Measurements from ENCODE around the gene RASA2.
"Not testable (repeated sequence)": the region's sequence is repeated elsewhere in the genome, so short reads cannot be mapped to it uniquely, and the experiment has no call there.

RASA2 gene

DNA sequence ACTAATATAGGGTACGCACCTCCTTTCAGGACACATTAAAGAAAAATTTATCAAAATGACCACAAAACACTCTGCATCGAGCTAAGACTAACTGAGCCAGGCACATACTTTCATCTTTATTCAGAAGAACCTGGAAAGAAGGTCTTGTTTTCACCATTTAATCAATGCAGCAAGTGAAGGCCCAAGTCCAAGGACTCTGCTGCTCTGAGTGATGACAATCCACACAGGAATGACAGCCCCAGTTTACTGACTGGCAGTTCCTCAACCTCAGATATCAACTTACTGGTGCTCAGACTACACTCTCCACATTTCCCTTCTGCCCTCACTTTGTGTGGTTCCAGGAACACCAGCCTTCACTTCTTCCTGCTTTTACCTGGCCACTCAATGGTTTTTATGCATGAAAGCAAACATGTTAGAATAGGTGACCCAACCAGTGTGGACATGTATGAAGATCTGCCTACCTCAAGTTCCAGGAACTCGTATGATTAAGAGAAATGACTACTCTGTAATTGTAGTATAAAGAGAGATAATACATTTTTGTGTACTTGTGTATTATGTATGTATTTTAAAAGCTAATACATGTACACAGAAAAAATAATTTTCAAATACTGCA, 29.1 kb upstream of the RASA2 start:
- no peak for DNase-seq

DNA sequence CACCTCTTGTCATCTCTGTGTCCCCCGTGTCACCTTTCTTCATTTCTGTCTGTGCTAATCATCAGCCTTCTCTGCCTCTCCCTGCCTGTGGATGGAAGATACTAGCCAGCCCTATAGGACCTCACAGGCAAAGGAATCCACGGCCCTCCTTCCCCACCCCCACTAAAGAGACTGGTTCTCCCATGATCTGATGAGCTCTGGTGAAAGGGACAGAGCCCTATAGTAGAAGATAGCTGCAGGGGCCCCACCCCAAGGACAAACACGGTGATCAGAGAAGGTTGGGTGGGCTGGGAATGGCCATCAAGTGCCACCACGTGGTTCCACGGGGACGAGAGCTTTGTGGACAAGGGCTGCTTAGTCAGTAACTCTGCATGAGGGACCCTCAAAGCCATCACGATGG, 27.8 kb upstream of the RASA2 start:
- DNase-seq: no peak

DNA sequence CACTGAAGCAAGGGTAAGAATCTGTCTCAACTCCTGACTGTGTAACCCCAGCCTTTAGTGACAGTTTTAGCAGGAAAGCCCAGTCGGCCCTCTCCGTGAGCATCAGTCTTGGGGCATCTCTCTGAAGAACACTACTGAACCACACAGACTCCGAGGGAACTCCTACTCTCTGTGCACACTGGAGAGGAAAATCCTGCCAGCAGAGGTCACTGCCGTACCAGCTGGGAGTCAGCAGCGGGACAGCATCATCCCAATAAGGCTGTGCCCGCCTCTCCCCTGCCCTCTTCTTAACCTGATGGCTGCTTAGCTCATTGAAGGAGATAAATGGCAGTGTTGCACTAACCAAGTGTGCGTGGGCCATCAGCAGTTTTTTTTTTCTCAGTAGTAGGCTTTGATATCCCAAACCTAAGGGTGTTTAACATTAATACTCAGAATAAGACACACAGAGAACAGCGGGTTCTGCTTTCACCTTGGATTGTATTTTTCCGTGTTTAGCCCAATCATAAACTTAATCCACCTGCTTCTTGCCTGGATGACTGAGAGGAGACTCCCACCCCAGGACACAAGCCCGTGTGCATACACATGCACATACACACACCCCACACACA, 26.6 kb upstream of the RASA2 start:
- peak; percentile 95 for DNase-seq

DNA sequence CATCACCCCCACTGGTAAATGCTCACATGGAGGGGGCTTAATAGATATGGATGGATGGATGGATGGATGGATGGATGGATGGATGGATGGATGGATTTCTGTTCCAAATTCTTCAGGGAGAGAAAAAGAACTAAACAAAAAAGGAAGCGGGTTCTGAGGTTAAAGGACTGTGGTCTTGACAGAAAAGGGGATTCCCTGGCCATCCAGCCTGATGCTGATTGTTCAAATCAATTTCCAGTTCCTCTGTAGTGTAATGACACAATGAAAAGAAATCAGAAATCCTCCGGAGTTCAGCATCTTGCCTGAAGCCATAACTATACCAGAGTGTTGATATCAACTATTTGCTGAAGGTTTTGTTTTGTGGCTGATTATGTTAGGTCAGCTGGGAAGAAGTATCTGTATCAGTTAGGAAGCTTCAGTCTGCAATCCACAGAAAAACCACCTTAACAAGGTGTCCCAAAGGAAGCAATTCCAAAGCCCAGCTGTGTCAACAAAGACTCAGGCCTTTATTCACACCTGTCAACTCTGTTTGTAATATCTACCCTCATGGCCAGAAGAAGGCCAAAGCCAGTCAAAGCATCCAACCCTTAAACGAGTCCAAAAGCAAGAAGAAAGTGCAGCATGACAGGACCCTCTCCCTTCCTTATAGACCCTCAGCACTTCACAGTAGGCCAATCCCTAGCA, 24.5 kb upstream of the RASA2 start:
- DNase-seq: no peak

DNA sequence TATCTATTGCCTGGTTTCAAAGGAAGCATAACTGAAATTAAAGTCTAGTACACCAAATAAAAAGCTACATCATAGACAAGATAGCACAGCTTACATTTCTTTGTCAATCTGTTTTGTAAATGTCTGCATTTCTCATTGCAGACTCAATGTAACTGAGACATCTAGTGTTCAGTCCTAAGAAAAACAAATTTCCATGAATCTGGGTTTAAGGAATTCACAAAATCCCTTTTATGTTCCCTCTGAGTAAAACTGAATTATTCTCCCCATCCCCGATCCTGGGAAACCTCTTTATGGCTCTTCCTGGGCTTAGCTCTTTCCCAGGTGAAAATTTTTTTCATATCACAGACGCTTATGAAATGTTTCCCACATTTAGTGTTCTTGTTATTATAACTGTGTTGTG, 21.6 kb upstream of the RASA2 start:
- DNase-seq: no peak

DNA sequence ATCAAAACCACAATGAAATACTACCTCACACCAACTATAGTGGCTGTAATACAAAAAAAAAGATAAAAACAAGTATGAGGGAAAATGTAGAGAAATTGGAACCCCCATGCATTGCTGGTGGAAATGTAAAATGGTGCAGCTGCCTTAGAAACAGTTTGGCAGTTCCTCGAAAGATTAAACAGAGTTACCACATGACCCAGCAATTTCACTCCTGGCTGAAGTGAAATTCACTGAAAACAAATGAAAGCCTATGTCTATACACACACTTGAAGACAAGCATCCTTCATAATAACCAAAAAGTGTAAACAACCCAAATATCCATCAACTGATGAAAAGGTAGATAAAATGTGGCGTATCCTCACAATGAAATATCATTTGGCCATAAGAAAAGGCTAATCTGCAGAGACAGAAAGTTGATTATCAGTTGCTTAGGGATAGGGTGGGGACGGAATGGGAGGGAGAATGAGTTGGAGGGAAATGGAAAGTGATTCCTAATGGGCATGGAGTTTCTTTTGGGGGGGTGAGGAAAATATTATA, 20.1 kb upstream of the RASA2 start:
- no peak for DNase-seq

DNA sequence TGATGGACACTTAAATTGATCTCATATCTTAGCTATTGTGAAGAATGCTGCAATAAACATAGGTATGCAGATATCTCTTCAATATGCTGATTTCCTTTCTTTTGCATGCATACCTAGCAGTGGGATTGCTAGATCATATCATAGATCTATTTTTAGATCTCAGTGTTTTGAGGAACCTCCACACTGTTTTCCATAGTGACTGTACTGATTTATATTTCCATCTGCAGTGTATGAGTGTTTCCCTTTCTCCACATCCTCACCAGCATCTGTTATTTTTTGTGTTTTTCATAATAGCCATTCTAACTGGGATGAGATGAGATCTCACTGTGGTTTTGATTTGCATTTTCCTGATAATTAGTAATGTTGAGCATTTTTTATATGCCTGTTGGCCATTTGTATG, 17.1 kb upstream of the RASA2 start:
- DNase-seq: no peak

DNA sequence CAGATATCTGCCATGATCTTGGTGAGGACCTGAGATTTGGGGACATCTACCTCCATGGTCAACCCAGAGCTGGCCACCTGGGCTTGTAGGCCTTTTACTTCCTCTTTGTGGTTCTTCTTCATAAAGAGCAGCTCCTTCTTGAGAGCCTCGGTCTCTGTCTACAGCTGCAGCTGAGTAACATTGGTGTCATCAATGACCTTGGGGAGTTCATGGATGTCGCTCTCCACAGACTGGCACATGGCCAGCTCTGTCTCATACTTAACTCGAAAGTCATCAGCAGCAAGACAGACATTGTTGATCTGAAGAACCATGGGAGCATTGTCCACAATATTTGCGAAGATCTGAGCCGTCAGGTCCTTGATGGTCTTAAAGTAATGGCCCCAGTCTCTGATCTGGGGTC, 15.7 kb upstream of the RASA2 start:
- no peak for DNase-seq

DNA sequence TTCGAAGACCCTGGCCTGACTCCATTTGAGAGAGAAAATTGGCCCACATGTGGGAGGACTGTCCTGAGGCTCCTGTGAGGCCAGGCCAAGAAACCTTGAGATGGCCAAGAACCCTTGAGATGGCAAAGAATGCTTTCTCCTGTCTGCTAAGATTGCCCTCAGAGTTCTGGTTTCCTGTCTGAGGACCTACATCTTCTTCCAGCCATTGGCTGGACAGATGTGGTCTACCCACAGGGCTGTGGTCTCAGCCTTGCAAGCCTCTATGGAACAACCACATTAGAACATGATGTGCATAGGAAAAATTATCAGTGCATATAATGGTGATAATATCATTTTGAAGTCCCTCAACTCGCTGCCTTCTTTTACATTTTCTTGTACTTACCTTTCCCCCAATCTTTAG, 10.8 kb upstream of the RASA2 start:
- DNase-seq: peak; percentile 38

DNA sequence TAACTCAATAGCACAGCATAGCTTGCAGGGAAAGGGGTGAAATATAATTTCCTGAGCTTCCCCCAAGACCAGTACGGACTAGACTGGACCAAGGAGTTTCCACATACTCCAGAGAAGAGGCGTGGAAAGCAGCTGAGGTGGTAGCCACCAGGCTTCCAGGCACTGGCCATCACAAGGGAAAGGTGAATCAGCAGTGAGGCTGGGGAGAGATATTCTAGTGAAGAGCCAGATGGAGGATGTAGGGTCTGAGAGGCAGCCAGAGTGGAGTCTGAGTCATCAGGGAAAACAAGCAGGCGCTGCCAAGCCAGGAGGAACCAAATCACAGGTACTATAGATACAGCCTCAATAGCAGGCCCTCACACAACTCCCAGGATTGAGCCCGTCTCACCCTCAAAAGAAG, 9.6 kb upstream of the RASA2 start:
- DNase-seq: peak; percentile 18

DNA sequence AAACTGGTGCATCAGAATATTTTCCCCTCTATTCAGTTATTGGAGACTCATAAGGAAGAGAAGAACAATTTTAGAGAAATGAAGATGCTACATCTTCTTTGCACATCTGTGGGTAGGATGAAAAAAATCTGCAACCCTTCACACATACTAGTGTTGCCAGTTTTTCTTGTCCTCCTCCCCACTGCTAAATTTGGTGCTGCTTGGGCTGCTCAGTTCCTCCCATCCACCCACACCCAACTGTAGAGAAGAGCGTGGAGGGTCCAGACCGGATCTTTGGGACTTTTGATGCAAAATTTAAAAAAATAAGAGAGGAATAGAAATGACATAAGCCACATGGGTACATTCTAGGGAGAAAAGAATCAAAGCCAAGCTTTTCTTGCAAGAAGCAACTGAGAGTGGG, 8.7 kb upstream of the RASA2 start:
- no peak for DNase-seq

DNA sequence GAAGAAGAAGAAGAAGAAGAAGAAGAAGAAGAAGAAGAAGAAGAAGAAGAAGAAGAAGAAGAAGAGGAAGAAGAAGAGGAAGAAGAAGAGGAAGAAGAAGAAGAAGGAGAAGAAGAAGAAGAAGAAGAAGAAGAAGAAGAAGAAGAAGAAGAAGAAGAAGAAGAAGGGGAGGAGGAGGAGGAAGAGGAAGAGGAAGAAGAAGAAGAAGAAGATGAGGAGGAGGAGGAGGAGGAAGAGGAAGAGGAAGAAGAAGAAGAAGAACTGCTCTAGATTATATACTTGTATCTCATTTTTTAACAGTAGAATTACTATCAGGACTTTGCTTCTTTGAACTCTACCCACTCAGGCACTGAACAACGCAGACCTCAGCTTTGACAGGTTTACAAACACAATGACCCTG, 8.0 kb upstream of the RASA2 start:
- not testable (repeated sequence) for DNase-seq

DNA sequence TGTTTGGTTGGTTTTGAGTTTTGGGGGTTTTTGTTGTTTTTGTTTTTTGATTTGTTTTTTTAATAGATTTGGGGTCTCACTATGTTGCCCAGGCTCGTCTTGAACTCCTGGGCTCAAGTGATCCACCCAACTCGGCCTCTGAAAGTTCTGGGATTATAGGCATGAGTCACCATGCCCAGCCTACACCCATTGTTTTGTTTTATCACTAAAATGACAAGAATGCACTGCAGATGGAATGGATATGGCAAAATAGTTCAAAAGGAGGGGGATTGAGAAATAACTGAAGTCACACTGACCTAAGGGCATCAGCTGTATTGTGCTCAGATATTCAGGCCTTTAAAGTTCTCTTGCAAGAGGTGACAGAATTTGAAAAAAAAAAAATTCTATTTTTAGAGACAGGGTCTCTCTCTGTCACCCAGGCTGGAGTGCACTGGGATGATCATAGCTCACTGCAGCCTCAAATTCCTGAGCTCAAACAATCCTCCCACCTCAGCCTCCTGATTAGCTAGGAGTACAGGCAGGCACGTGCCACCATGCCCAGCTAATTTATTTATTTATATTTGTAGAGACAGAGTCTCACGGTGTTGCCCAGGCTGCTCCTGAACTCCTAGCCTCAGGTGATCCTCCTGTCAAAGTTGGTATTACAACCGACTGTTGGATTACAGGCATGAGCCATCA, 4.4 kb upstream of the RASA2 start:
- DNase-seq: no peak

DNA sequence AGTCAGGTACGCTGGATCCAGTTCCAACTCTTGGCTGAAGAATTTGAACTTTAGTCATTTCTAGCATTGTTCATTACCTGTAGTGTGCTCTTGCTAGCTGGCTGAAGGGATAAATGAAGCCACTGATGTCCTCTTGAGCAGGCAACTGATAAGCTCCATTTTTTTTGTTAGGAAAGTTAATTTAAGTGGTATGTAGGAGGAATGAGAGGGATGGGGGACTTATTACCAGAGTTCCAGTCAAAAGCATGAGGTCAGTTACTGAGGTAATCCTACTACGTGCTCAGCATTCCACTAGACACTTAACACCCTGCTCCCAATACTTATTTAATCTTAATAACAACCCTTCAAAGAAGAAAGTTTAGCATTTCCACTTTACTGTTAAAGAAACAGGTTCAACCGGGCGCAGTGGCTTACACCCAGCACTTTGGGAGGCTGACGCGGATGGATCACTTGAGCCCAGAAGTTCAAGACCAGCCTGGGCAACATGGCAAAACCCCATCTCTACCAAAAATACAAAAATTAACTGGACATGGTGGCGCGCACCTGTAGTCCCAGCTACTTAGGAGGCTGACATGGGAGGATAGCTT, 2.0 kb upstream of the RASA2 start:
- DNase-seq: no peak

DNA sequence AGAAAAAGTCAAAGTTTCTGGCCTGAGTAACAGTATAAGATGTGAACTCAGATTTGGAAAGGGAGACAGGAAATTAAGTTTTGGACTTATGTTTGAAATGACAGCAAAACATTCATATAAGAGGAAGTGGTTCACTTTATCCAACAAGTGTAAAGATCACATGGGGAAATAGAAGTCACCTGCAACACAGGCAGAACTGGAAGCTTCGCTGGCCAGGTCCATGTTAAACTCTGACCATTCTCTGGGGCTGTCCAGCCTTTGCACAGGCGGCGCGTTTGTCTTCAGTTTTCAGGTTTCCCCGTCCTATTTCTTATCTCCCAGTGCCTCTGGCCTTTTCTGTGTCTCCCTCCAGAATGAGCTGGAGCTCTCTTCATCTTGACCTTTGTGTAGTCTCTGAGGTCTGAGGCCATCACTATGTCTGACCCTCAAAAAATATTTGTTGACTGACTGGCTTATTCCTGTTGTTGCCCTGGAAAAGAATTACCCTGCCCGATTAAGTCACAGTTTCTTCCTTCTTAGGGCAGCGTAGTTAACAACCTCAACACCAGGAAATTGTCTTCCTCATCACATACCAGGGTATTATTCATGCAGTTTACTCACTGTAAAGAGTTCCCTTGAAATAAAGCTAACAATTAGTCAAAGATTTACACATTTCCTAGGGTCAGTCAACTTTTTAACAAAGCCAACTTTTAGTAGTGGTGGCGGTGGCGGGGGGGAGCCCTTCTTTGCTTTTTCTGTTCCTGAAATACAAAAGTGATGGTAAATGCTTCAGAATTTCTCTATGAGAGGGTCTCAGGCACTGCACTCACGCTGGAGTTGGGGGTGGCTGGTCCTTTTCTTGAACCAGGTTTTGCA, 959 bp upstream of the RASA2 start:
- DNase-seq: peak; percentile 29

DNA sequence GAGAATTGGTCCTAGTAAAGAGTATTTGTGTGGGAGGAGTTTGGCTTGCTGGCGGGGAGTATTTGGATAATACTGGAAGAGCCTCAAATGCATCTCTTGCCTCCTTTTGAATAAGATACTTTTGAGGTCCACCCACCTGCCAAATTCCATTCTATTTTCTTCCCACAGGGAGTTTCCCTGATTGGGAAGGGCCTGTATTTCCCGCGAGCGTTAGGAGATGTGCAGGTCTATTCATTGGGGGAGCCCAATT, 406 bp upstream of the RASA2 start:
- DNase-seq: no peak

DNA sequence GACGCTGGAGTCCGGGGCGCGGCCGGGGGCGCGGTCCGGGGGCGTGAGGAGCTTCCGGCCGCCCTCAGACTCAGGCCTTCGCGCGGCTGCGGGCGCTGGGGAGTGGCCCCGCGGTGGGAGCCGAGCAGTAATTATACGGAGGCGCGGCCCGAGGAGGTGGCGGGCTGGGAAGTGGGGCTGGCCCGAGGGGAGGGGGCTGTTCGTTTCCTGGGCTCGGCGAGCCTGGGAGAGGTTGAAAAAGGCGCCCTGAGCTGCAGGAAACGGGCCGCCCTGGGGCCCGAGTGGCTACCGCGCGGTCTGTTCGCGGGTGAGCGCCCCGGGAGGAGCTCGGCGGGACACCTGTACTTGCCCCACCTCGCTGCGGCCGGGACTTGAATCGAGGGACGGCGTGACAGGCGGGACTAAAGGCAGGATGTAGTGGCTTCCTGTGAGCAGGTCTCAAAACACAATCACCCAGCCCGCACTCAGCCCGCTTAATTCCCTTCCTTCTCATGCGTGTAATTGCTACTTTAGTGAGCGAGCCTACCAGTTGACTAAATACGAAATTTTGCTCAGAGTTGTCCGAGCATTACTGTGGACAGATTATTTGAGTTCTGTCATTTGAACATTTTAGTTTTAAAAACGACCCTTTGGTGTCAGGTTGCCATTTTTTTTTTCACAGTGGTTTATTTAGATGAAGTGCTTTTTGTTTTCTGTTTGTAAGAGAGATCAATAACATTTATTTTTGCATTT, 860 bp downstream of the RASA2 start:
- peak; percentile 91 for DNase-seq

DNA sequence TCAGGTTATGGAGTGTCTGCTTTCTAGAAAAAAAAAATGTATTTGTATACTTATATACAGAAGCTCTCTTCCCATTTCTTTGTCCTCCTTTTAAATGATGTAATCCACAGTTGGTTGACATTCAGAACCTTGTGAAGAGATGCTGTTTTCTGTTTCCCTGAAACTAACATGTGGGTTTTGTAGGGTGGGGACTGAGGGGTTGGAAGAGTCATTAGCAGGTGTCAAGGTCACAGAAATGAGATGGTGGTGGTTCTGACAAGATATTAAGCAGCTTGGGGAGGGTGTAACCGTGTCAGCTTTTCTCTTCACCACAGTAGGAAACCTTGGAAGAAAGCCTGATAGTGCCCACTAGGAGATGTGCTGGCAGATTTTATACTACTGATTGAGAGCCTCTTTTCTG, 2.4 kb downstream of the RASA2 start:
- peak; percentile 30 for DNase-seq

DNA sequence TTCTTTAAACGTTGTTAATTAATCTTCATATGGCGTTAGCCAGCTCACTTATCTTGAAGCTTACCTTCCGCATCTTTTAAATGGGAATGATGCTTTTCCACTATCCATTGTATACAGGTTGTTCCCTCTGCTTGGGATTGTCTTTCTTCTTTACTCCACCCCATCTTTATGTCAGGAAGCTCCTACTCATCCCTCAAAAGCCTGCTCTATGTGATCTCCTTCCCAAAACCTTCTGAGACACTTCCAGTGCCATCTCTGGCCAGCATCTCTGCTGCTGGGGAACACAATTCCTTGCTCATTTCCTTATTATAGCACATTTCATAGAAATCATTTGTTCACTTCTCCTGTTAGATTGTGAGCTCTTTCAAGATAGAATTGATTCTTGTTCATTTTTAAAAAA, 4.3 kb downstream of the RASA2 start:
- no peak for DNase-seq

DNA sequence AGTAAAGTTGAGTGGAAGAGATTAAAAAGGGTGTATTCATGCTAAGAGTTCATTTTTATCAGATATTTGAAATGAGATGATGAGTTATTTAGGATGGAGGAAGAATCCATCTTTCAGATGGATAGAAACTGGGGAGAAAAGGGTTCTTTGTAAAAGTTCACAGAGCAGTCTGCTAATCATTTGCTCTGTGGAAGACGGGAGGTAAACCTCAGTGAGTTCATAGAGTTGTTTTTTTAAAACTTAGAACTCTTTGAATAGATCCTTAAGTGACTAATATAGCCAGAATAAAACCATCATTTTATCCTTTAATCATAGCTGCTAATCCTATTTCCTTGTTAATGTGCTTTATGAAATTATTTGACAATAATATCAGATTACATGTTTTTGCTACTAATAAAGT, 5.1 kb downstream of the RASA2 start:
- DNase-seq: no peak

DNA sequence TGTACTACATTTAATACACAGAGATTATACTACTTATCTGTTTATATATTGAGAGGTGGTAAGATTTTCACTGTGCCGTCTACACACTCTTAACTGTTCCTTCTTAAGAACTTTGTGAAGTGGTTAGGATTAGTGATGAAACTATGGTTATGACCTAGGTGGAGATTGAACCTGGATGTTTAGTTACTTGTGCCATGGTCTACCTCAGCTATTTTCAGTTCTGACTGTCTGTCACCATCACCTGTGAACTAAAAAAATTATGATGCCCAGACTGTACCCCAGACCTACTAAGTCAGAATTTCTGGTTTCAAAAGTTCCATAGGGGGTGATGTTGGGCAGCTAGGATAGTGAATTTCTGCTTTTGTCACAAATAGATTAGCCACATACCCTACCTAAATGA, 6.4 kb downstream of the RASA2 start:
- DNase-seq: no peak

DNA sequence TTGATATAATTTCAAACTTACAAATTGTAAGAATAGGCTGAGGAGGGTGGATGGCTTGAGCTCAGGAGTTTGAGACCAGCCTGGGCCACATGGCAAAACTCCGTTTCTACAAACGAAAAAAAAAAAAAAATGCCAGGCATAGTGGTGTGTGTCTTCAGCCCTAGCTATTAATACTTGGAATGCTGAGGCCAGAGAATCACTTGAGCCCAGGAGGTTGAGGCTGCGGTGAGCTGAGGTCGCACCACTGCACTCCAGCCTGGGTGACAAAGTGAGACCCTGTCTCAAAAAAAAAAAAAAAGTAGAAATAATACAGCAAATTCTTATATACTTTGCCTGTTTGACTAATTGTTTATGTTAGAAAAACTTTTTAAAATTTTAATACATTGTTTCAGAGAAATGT, 10.8 kb downstream of the RASA2 start:
- not testable (repeated sequence) for DNase-seq

Data from stimulated activated CD4-positive, alpha-beta T cell treated with anti-CD3 and anti-CD28 coated beads, Interleukin-15, amount 100 ng/mL, for 24 hours (primary cell).